Osteoblast (primary cell): ENCODE measurements around the gene L3MBTL1. TPM values are rescaled to one million over a fixed set of nuclear protein-coding genes. Genes with fewer than 3 reads are reported as not detected.

ENCODE experiments used
- DNase-seq: peaks from one replicate; pipeline ENCODE4 v3.0.0; 2011; ENCODE audit warnings: low spot score, mixed read lengths; ENCODE audit not compliant: insufficient read length; ENCODE audit errors: missing footprints
- H2AFZ ChIP-seq: 2 replicates; pipeline ENCODE4 v1.6.0; 2011; ENCODE audit warnings: mild to moderate bottlenecking, low read length
- H3K27ac ChIP-seq: 2 replicates; pipeline ENCODE4 v1.5.1; 2011; ENCODE audit warnings: mild to moderate bottlenecking, low read depth, low read length, moderate library complexity
- H3K27me3 ChIP-seq: 2 replicates; pipeline ENCODE4 v1.6.0; 2012; ENCODE audit warnings: mild to moderate bottlenecking, control low read depth, inconsistent platforms, low read length, moderate library complexity; ENCODE audit not compliant: insufficient read depth
- H3K36me3 ChIP-seq: 2 replicates; pipeline ENCODE4 v1.5.1; 2011; ENCODE audit warnings: mild to moderate bottlenecking, low read length, control low read depth, moderate library complexity; ENCODE audit not compliant: insufficient read depth
- H3K4me1 ChIP-seq: 2 replicates; pipeline ENCODE4 v1.5.1; 2011; ENCODE audit warnings: mild to moderate bottlenecking, low read length, control low read depth, moderate library complexity; ENCODE audit not compliant: insufficient read depth
- H3K4me2 ChIP-seq: 2 replicates; pipeline ENCODE4 v1.6.0; 2011; ENCODE audit warnings: mild to moderate bottlenecking, low read length; ENCODE audit not compliant: insufficient read depth
- H3K4me3 ChIP-seq: fragments of 200-600 bp; sonication (generic); 3 replicates; pipeline ENCODE4 v1.5.1; 2012; ENCODE audit warnings: mild to moderate bottlenecking, low read length, inconsistent platforms; ENCODE audit not compliant: insufficient read depth
- H3K79me2 ChIP-seq: 2 replicates; pipeline ENCODE4 v1.6.0; 2012; ENCODE audit warnings: mild to moderate bottlenecking, low read length, control low read depth, inconsistent platforms; ENCODE audit not compliant: insufficient read depth
- H3K9me3 ChIP-seq: 2 replicates; pipeline ENCODE4 v1.5.1; 2011; ENCODE audit warnings: low read depth, low read length, control low read depth
- H4K20me1 ChIP-seq: 2 replicates; pipeline ENCODE4 v1.6.0; 2012; ENCODE audit warnings: mild to moderate bottlenecking, low read length, control low read depth; ENCODE audit not compliant: insufficient read depth
- CTCF ChIP-seq: IDR thresholded peaks from 2 replicates; pipeline ENCODE4 v1.5.1; 2011; ENCODE audit warnings: mild to moderate bottlenecking, low read depth, low read length, moderate library complexity; ENCODE audit errors: extremely low read depth
- total RNA-seq: library from RNA; depleted of rRNA; stranded (reverse); fragments of >200 nt; gene quantifications from 2 replicates; pipeline ENCODE4 v1.2.3, GENCODE V29; 2012

The L3MBTL1 gene
- total RNA-seq, 1 donor = 9.8 TPM

- Histone ChIP-seq H2AFZ (no peak overlapping the region), H4K20me1 (peaks cover 4% of the 10 kb centered on the region), H3K9me3 (no peaks in the 10 kb centered on the region), H3K27ac (no peak overlapping the region), H3K36me3 (no peaks in the 10 kb centered on the region), H3K27me3 (no peaks in the 10 kb centered on the region), H3K79me2 (no peaks in the 10 kb centered on the region), H3K4me1 (peaks cover 10% of the 10 kb centered on the region), H3K4me3 (no peak overlapping the region), H3K4me2 (no peak overlapping the region)
- no peak for TF ChIP-seq CTCF
- DNase-seq = no peak
Observed at GRCh38 chr20:43543138-43543537, 35.6 kb downstream of the L3MBTL1 start.

GRCh38 chr20:43544501-43544900 lies 37.0 kb downstream of the L3MBTL1 start:
- no peak overlapping the region for H2AFZ ChIP-seq

GRCh38 chr20:43545837-43546578 lies 38.5 kb downstream of the L3MBTL1 start:
- Histone ChIP-seq H4K20me1 (no peaks in the 10 kb centered on the region), H3K9me3 (no peaks in the 10 kb centered on the region), H3K27ac (no peak overlapping the region), H3K27me3 (no peaks in the 10 kb centered on the region), H3K79me2 (no peaks in the 10 kb centered on the region), H3K4me1 (peaks cover 7% of the 10 kb centered on the region), H3K4me3 (no peak overlapping the region), H3K4me2 (no peak overlapping the region), H3K36me3 (no peaks in the 10 kb centered on the region), H2AFZ (no peak overlapping the region)
- no peak for TF ChIP-seq CTCF
- DNase-seq = peak; percentile 69

More at GRCh38 chr20:43544501-43544900, 37.0 kb downstream of the L3MBTL1 start:
- H3K79me2 ChIP-seq = no peaks in the 10 kb centered on the region
- H3K36me3 ChIP-seq = no peaks in the 10 kb centered on the region
- no peak overlapping the region for H3K4me2 ChIP-seq
- H3K4me3 ChIP-seq = no peak overlapping the region
- DNase-seq = no peak
- H3K4me1 ChIP-seq = peaks cover 10% of the 10 kb centered on the region
- H3K9me3 ChIP-seq = no peaks in the 10 kb centered on the region
- no peaks in the 10 kb centered on the region for H4K20me1 ChIP-seq
- H3K27ac ChIP-seq = no peak overlapping the region
- TF ChIP-seq CTCF = no peak
- H3K27me3 ChIP-seq = no peaks in the 10 kb centered on the region

- Histone ChIP-seq H3K27me3 (no peaks in the 10 kb centered on the region), H3K4me3 (no peak overlapping the region), H3K9me3 (no peaks in the 10 kb centered on the region), H2AFZ (no peak overlapping the region), H3K4me2 (no peak overlapping the region), H4K20me1 (no peaks in the 10 kb centered on the region), H3K4me1 (no peaks in the 10 kb centered on the region), H3K27ac (no peak overlapping the region), H3K79me2 (no peaks in the 10 kb centered on the region), H3K36me3 (no peaks in the 10 kb centered on the region)
- TF ChIP-seq CTCF = no peak
- DNase-seq = no peak
Observed at GRCh38 chr20:43548273-43548880, 40.9 kb downstream of the L3MBTL1 start.
